ENCODE results near the gene SLC13A4. TPM values are rescaled to one million over a fixed set of nuclear protein-coding genes. Genes with fewer than 3 reads are reported as not detected.
A peak's percentile ranks its signal among the peaks of the same experiment; 100 is the strongest.
"Not testable (repeated sequence)": the region's sequence is repeated elsewhere in the genome, so short reads cannot be mapped to it uniquely, and the experiment has no call there.

The SLC13A4 gene
- total RNA-seq, 3 donors from 2014 or later: 0.29 to 0.32 TPM; not detected in 1

DNA sequence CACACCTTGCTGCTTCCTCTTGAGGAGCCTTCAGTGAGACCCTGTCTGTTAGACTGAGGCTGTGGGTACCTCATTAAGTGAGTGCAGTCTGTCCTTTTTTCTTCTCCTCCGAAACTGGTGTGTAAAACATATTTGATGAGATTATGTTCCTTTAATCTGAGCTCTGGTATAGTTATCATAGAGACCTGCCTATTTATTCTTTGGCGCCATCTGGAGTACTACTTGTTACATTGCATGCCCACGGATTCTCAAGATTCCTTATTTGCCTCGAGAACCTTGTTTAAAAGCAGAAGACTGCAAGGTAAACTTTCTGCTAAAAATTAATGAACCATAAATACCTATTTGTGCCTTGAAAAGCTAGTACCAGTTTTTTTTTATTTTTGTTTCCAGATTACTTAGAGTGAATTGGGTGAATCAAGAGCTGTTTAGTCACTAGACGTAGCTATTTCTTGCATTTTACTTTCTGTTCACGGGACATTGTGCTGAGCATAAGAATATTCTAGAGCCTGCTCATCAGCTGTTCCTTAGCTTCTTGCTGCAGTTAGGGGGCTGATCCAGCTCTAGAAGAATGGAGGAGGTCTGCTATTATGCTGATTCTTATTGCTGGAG, 82.6 kb downstream of the SLC13A4 start:
- no peak overlapping the region for H3K4me3 ChIP-seq
- H3K27ac ChIP-seq: no peak overlapping the region

DNA sequence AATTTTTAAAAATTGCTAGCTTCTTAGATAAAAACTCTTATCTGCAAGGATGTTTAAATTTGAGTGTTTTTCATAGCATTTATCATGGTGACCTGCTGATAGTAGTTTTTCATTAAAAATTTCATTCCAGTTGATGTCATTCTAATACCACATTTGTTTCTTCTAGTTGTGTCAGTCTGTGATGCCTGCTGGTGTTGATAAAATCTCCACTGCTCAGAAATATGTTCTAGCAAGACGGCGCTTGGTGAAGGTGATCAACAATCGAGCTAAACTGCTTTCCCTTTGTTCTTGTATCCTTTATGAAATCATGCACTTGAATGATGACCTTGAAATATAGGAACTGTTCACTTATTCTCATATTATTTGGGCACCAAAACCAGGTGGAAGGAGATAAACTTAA, 83.3 kb downstream of the SLC13A4 start:
- Histone ChIP-seq H3K4me3 (no peak overlapping the region), H3K4me1 (no peaks in the 10 kb centered on the region), H3K36me3 (no peaks in the 10 kb centered on the region), H3K9me3 (no peaks in the 10 kb centered on the region), H3K27ac (no peak overlapping the region), H3K27me3 (no peaks in the 10 kb centered on the region)
- DNase-seq (ENCODE audit: low spot score in 2 of 2): no peak
- intact Hi-C loops (cut with DNase I; ENCODE audit: low total_unique reads): loop anchor here (10.0 kb wide), 1 partner anchor 360 kb away; no protein-coding TSS in a partner anchor
- no peak for TF ChIP-seq POLR2AphosphoS5 (IDR thresholded peaks at IDR 0.05)
- no peak for TF ChIP-seq POLR2A (IDR thresholded peaks at IDR 0.05)
- TF ChIP-seq, protein P1, sequence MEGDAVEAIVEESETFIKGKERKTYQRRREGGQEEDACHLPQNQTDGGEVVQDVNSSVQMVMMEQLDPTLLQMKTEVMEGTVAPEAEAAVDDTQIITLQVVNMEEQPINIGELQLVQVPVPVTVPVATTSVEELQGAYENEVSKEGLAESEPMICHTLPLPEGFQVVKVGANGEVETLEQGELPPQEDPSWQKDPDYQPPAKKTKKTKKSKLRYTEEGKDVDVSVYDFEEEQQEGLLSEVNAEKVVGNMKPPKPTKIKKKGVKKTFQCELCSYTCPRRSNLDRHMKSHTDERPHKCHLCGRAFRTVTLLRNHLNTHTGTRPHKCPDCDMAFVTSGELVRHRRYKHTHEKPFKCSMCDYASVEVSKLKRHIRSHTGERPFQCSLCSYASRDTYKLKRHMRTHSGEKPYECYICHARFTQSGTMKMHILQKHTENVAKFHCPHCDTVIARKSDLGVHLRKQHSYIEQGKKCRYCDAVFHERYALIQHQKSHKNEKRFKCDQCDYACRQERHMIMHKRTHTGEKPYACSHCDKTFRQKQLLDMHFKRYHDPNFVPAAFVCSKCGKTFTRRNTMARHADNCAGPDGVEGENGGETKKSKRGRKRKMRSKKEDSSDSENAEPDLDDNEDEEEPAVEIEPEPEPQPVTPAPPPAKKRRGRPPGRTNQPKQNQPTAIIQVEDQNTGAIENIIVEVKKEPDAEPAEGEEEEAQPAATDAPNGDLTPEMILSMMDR (IDR thresholded peaks at IDR 0.05): no peak

More for the DNA sequence above, 82.6 kb downstream of the SLC13A4 start:
- intact Hi-C loops (cut with DNase I; ENCODE audit: low total_unique reads): loop anchor here (10.0 kb wide), 1 partner anchor 361 kb away; no protein-coding TSS in a partner anchor
- Histone ChIP-seq H3K36me3 (no peaks in the 10 kb centered on the region), H3K27me3 (no peaks in the 10 kb centered on the region), H3K9me3 (no peaks in the 10 kb centered on the region), H3K4me1 (no peaks in the 10 kb centered on the region)
- no peak for DNase-seq (ENCODE audit: low spot score in 2 of 2)
- no peak for TF ChIP-seq POLR2AphosphoS5 (IDR thresholded peaks at IDR 0.05)
- TF ChIP-seq, protein P1 (IDR thresholded peaks at IDR 0.05): peak in 2 of 3 donors; percentile 51 to 71

DNA sequence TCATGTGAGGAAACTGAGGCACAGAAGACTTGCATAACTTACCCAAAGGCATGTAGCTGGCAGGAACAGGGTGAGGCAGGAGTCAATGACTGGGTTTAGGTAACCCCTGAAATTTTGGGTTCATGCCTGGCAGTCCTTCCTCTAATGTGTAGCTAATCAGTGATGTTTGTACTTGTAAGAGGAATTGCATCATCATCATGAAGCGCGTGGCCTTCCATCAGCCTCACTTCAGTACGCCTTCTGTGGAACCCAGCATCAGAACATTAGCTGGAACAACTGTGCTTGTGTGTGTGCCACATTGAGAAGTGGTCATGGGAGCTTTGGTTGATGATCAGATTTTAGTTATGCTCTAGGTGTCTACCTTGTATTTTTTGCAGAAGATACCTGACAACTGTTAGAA, 83.8 kb downstream of the SLC13A4 start:
- H3K36me3 ChIP-seq: no peaks in the 10 kb centered on the region
- no peaks in the 10 kb centered on the region for H3K9me3 ChIP-seq
- intact Hi-C loops (cut with DNase I; ENCODE audit: low total_unique reads): loop anchor here (10.0 kb wide), 1 partner anchor 359 kb away; no protein-coding TSS in a partner anchor

DNA sequence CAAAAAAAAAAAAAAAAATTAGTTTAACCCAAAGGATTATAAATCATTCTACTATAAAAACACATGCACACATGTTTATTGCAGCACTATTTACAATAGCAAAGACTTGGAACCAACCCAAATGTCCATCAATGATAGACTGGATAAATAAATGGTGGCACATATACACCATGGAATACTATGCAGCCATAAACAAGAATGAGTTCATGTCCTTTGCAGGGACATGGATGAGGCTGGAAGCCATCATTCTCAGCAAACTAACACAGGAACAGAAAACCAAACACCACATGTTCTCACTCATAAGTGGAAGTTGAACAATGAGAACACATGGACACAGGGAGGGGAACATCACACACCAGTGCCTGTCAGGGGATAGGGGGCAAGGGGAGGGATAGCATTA, 88.3 kb downstream of the SLC13A4 start:
- not testable (repeated sequence) for H3K27me3 ChIP-seq; H3K4me3 ChIP-seq; H3K4me1 ChIP-seq; H3K27ac ChIP-seq; H3K9me3 ChIP-seq; DNase-seq (ENCODE audit: low spot score in 2 of 2); H3K36me3 ChIP-seq
- intact Hi-C loops (cut with DNase I; ENCODE audit: low total_unique reads): loop anchor here (10.0 kb wide), 1 partner anchor 355 kb away; no protein-coding TSS in a partner anchor

More for the DNA sequence above, 83.8 kb downstream of the SLC13A4 start:
- no peak for TF ChIP-seq POLR2AphosphoS5 (IDR thresholded peaks at IDR 0.05)
- H3K27ac ChIP-seq: no peak overlapping the region
- no peak overlapping the region for H3K4me3 ChIP-seq
- no peak for DNase-seq (ENCODE audit: low spot score in 2 of 2)
- no peaks in the 10 kb centered on the region for H3K27me3 ChIP-seq
- H3K4me1 ChIP-seq: no peaks in the 10 kb centered on the region

DNA sequence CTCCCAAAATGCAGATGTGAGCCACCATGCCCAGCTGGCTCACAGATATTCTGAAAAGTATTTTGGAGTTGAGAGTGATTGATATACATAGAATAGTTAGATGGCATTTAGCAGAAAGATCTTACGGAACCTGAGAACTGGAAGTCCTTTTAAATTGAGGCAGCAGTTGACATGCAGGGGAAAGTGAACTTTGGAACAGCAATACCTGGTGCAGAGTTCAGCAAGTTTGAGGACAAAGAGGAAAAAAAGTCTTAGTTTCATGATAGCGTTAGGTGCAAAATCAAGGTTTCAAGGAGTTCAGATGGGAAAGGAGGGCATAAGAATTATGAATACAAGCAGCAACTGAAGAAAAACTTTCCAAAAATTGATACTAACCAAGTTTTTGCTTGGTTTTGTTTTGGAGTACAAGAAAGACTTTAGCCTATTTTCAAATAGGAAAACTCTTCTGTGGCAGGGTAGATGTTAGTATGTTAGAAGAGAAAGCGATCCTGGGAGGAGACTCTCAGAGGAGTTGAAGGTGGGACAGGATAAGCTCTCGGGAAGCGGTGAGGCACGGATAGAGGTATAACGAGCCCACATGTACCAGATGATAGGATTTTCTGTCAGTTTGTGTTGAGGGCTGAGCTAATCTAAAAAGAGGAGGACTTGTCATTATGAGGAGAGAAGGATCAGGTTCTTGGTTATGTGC, 93.7 kb downstream of the SLC13A4 start:
- H3K36me3 ChIP-seq: peaks cover 5% of the 10 kb centered on the region
- no peak for DNase-seq (ENCODE audit: low spot score in 2 of 2)
- intact Hi-C loops (cut with DNase I; ENCODE audit: low total_unique reads): no loop called here
- TF ChIP-seq POLR2A (IDR thresholded peaks at IDR 0.05) (no peak), POLR2AphosphoS5 (IDR thresholded peaks at IDR 0.05) (no peak)
- TF ChIP-seq, protein P1 (IDR thresholded peaks at IDR 0.05): no peak
- H3K27me3 ChIP-seq: no peaks in the 10 kb centered on the region
- H3K4me1 ChIP-seq: no peaks in the 10 kb centered on the region
- no peak overlapping the region for H3K4me3 ChIP-seq
- no peak overlapping the region for H3K27ac ChIP-seq
- no peaks in the 10 kb centered on the region for H3K9me3 ChIP-seq

Other genes starting within 250 kb of the SLC13A4 start
- 10 to 100 TPM; 21.6 to 31.6 (median 22.2) TPM for gene CNOT4, start 218.1 kb downstream of the SLC13A4 start, total RNA-seq
- gene NUP205, start 170.3 kb downstream of the SLC13A4 start, total RNA-seq: 10 to 100 TPM; 22.6 to 49.6 (median 44.6) TPM
- gene STMP1, start 65.7 kb downstream of the SLC13A4 start, total RNA-seq: 10 to 100 TPM; 13.9 to 27.2 (median 18.4) TPM
- gene FAM180A, start 20.6 kb upstream of the SLC13A4 start, total RNA-seq: 10 to 100 TPM in 1 of 3 donors, 1 to 10 TPM in 2; 5.2 to 11.9 (median 9.1) TPM
- gene MTPN, start 249.2 kb upstream of the SLC13A4 start, total RNA-seq: 10 to 100 TPM; 66.5 to 97.0 (median 85.5) TPM

All from breast epithelium (tissue), 4 donors.